Endothelial cell (in vitro differentiated cells): ENCODE data around the gene CAMSAP1. TPM values are rescaled to one million over a fixed set of nuclear protein-coding genes. Genes with fewer than 3 reads are reported as not detected.
"Not testable (repeated sequence)": the region's sequence is repeated elsewhere in the genome, so short reads cannot be mapped to it uniquely, and the experiment has no call there.

ENCODE experiments used
- DNase-seq: peaks from one replicate; pipeline ENCODE4 v3.0.0; 2021; ENCODE audit warnings: low spot score
- H3K27ac Mint-ChIP-seq: one replicate; pipeline ENCODE4 v1.8.0; 2021; ENCODE audit warnings: mixed read lengths, inconsistent platforms; ENCODE audit not compliant: unreplicated experiment
- H3K27me3 Mint-ChIP-seq: one replicate; pipeline ENCODE4 v1.8.0; 2021; ENCODE audit warnings: mild to moderate bottlenecking, moderate library complexity, mixed read lengths, inconsistent platforms; ENCODE audit not compliant: unreplicated experiment
- H3K36me3 Mint-ChIP-seq: one replicate; pipeline ENCODE4 v1.8.0; 2021; ENCODE audit warnings: mild to moderate bottlenecking, low read depth, mixed read lengths, inconsistent platforms; ENCODE audit not compliant: unreplicated experiment
- H3K4me1 Mint-ChIP-seq: one replicate; pipeline ENCODE4 v1.8.0; 2021; ENCODE audit warnings: mild to moderate bottlenecking, mixed read lengths, inconsistent platforms; ENCODE audit not compliant: unreplicated experiment
- H3K4me3 Mint-ChIP-seq: one replicate; pipeline ENCODE4 v1.8.0; 2021; ENCODE audit warnings: mild to moderate bottlenecking, mixed read lengths, inconsistent platforms; ENCODE audit not compliant: unreplicated experiment
- H3K9me3 Mint-ChIP-seq: one replicate; pipeline ENCODE4 v1.8.0; 2021; ENCODE audit warnings: mixed read lengths, inconsistent platforms; ENCODE audit not compliant: unreplicated experiment
- CTCF ChIP-seq: fragments of 200-600 bp; sonication (generic); IDR thresholded peaks from one replicate; pipeline ENCODE4 v1.5.0; 2021; ENCODE audit warnings: antibody characterized with exemption; ENCODE audit not compliant: unreplicated experiment
- total RNA-seq: library from RNA; stranded (reverse); fragmentation: NEBNext Ultra II Directional; extraction: Animal tissue kit (Norgen Biotek cat#: 25700); gene quantifications from one replicate; pipeline ENCODE4 v1.2.1, GENCODE V29; 2021; ENCODE audit not compliant: unreplicated experiment

CAMSAP1 gene
- total RNA-seq, 1 donor from 2014 or later: 44.7 TPM

GRCh38 chr9:135948446-135948845 lies 41.1 kb upstream of the CAMSAP1 start:
- peaks cover 4% of the 10 kb centered on the region for H3K27me3 Mint-ChIP-seq
- no peak for TF ChIP-seq CTCF

DNA sequence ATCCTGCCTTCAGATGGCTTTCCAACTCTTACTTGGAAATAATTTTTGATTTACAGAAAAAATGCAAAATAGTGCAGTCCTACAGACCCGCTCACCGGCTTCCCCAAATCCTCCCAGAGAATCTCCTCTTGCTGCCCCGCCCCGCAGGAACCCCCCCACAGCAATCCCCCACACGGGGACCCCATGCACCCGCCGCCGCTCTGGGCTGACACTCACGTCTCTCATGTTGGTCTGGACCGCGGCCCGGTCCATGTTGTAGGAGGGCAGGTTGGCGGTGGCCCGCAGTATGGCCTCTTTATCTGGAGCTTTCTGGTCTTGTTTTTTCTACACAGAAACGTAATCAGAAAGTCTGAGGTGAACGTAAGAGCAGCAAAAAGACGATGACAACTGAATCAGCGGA lies 40.2 kb upstream of the CAMSAP1 start:
- Mint-ChIP-seq H3K27me3 (peaks cover 4% of the 10 kb centered on the region), H3K36me3 (peaks cover 45% of the 10 kb centered on the region), H3K27ac (no peak overlapping the region), H3K9me3 (no peaks in the 10 kb centered on the region), H3K4me1 (no peaks in the 10 kb centered on the region), H3K4me3 (no peak overlapping the region)
- no peak for DNase-seq
- no peak for TF ChIP-seq CTCF

More at GRCh38 chr9:135948446-135948845, 41.1 kb upstream of the CAMSAP1 start:
- Mint-ChIP-seq H3K27ac (no peak overlapping the region), H3K4me3 (no peak overlapping the region), H3K36me3 (peaks cover 44% of the 10 kb centered on the region), H3K9me3 (no peaks in the 10 kb centered on the region), H3K4me1 (no peaks in the 10 kb centered on the region)
- DNase-seq: no peak

DNA sequence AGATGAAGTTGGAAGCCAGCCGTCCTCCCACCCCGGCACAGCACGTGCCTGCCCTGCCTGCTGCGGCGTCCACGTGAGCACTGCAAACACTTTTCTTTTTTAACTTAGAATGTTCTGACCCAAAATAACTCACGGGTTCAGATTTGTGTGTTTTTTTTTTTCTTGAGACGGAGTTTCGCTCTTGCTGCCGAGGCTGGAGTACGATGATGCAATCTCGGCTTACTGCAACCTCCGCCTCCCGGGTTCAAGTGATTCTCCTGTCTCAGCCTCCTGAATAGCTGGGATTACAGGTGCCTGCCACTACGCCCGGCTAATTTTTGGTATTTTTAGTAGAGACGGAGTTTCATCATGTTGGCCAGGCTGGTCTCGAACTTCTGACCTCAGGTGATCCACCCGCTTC lies 39.8 kb upstream of the CAMSAP1 start:
- H3K4me3 Mint-ChIP-seq, H3K9me3 Mint-ChIP-seq, H3K27ac Mint-ChIP-seq, DNase-seq, H3K4me1 Mint-ChIP-seq, H3K27me3 Mint-ChIP-seq: not testable (repeated sequence)
- H3K36me3 Mint-ChIP-seq: peaks cover 43% of the 10 kb centered on the region

- Mint-ChIP-seq H3K9me3 (no peaks in the 10 kb centered on the region), H3K27ac (no peak overlapping the region), H3K36me3 (peaks cover 43% of the 10 kb centered on the region), H3K4me1 (peaks cover 2% of the 10 kb centered on the region), H3K27me3 (peaks cover 4% of the 10 kb centered on the region), H3K4me3 (no peak overlapping the region)
- TF ChIP-seq CTCF: no peak
- DNase-seq: no peak
These were observed 39.1 kb upstream of the CAMSAP1 start for GRCh38 chr9:135946392-135946994.

DNA sequence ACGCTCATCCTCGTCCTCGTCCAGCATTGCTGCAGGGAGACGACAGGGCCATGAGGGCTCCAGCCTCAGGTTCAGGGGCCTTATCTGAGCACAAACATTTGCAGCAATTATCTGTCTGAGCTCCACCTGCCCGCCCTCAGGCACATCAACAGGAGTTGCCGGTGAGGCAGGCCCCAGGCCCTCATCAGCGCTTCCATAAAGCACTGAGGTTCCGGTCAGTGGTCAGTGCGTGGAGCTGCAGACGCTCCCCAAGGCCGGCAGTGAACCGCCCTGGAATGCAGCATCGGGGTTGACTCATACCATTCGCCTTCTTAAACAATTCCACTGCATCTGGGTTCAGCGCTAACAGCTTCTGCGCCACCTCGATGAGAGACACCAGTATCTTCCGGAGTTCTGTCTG lies 38.6 kb upstream of the CAMSAP1 start:
- peaks cover 2% of the 10 kb centered on the region for H3K4me1 Mint-ChIP-seq
- H3K27me3 Mint-ChIP-seq: peaks cover 4% of the 10 kb centered on the region
- H3K27ac Mint-ChIP-seq: no peak overlapping the region
- no peak for DNase-seq
- H3K4me3 Mint-ChIP-seq: no peak overlapping the region
- peaks cover 43% of the 10 kb centered on the region for H3K36me3 Mint-ChIP-seq
- H3K9me3 Mint-ChIP-seq: no peaks in the 10 kb centered on the region
- TF ChIP-seq CTCF: no peak
